ENCODE data around the gene DEFB121.

DNA sequence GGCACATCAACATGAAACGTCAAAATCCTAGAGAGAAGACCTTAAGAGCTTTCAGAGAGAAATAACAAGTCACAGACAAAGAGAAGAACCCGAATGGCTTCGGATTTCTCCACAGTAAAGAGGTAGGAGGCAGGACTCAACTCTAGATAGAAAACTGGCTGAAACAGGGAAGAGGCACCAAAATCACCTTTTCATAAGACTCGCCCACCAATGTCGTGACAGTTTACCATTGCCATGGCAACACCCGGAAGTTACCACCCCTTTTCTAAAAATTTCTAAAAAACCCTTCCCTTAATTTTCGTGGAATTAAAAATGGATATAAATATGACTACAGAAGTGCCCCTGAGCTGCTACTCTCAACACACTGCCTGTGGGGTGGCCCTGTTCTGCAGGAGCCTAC lies 12.3 kb upstream of the DEFB121 start:
- TF ChIP-seq, protein P1, sequence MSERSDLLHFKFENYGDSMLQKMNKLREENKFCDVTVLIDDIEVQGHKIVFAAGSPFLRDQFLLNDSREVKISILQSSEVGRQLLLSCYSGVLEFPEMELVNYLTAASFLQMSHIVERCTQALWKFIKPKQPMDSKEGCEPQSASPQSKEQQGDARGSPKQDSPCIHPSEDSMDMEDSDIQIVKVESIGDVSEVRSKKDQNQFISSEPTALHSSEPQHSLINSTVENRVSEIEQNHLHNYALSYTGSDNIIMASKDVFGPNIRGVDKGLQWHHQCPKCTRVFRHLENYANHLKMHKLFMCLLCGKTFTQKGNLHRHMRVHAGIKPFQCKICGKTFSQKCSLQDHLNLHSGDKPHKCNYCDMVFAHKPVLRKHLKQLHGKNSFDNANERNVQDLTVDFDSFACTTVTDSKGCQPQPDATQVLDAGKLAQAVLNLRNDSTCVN (CRISPR knock-in tag; IDR thresholded peaks at IDR 0.05), result no peak
- TF ChIP-seq, protein P2, sequence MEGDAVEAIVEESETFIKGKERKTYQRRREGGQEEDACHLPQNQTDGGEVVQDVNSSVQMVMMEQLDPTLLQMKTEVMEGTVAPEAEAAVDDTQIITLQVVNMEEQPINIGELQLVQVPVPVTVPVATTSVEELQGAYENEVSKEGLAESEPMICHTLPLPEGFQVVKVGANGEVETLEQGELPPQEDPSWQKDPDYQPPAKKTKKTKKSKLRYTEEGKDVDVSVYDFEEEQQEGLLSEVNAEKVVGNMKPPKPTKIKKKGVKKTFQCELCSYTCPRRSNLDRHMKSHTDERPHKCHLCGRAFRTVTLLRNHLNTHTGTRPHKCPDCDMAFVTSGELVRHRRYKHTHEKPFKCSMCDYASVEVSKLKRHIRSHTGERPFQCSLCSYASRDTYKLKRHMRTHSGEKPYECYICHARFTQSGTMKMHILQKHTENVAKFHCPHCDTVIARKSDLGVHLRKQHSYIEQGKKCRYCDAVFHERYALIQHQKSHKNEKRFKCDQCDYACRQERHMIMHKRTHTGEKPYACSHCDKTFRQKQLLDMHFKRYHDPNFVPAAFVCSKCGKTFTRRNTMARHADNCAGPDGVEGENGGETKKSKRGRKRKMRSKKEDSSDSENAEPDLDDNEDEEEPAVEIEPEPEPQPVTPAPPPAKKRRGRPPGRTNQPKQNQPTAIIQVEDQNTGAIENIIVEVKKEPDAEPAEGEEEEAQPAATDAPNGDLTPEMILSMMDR (IDR thresholded peaks at IDR 0.05 in 2 of 3, conservative IDR thresholded peaks at IDR 0.05 in 1 of 3; ENCODE audit: insufficient read depth in 2 of 3, low read depth in 1 of 3, low read length in 3 of 3), result no peak
- TF ChIP-seq POU5F1 (IDR thresholded peaks at IDR 0.05; ENCODE audit: borderline replicate concordance, low read depth, low read length, partially characterized antibody), result no peak
- TF ChIP-seq RCOR1 (IDR thresholded peaks at IDR 0.05; ENCODE audit: borderline replicate concordance in 1 of 2, low read depth in 2 of 2, low read length in 2 of 2), result no peak
- TF ChIP-seq GABPA (tag; conservative IDR thresholded peaks at IDR 0.05; ENCODE audit: low read depth), result 0 out of 2 replicates have a peak, but pooled peaks have one; percentile 13
- no peak for TF ChIP-seq MXI1 (IDR thresholded peaks at IDR 0.05; ENCODE audit: low read depth, low read length)
- TF ChIP-seq, protein P3, sequence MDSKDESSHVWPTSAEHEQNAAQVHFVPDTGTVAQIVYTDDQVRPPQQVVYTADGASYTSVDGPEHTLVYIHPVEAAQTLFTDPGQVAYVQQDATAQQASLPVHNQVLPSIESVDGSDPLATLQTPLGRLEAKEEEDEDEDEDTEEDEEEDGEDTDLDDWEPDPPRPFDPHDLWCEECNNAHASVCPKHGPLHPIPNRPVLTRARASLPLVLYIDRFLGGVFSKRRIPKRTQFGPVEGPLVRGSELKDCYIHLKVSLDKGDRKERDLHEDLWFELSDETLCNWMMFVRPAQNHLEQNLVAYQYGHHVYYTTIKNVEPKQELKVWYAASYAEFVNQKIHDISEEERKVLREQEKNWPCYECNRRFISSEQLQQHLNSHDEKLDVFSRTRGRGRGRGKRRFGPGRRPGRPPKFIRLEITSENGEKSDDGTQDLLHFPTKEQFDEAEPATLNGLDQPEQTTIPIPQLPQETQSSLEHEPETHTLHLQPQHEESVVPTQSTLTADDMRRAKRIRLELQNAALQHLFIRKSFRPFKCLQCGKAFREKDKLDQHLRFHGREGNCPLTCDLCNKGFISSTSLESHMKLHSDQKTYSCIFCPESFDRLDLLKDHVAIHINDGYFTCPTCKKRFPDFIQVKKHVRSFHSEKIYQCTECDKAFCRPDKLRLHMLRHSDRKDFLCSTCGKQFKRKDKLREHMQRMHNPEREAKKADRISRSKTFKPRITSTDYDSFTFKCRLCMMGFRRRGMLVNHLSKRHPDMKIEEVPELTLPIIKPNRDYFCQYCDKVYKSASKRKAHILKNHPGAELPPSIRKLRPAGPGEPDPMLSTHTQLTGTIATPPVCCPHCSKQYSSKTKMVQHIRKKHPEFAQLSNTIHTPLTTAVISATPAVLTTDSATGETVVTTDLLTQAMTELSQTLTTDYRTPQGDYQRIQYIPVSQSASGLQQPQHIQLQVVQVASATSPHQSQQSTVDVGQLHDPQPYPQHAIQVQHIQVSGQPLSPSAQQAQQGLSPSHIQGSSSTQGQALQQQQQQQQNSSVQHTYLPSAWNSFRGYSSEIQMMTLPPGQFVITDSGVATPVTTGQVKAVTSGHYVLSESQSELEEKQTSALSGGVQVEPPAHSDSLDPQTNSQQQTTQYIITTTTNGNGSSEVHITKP (IDR thresholded peaks at IDR 0.05; ENCODE audit: partially characterized antibody), result no peak
- no peak for TF ChIP-seq CCAR2 (IDR thresholded peaks at IDR 0.05; ENCODE audit: low read depth, low read length)
